HepG2 (cell line): Measurements from ENCODE around the gene UNC93A. TPM values are rescaled to one million over a fixed set of nuclear protein-coding genes. Genes with fewer than 3 reads are reported as not detected.

ENCODE experiments used
- AGO1 ChIP-seq: fragments of 200-400 bp; formaldehyde crosslinking; IDR thresholded peaks from 2 replicates; pipeline ENCODE4 v1.6.1; 2017; ENCODE audit warnings: mild to moderate bottlenecking, low read depth, low read length, moderate library complexity; ENCODE audit not compliant: poor library complexity, severe bottlenecking
- EZH2 ChIP-seq: conservative IDR thresholded peaks from 2 replicates; pipeline ENCODE4 v1.6.1; 2012; ENCODE audit warnings: mild to moderate bottlenecking, low read depth, low read length, moderate library complexity
- FOXC1 ChIP-seq: sonication (generic); formaldehyde crosslinking; IDR thresholded peaks from 2 replicates; pipeline ENCODE4 v1.8.0; 2022; ENCODE audit warnings: mild to moderate bottlenecking, missing genetic modification reagents, borderline replicate concordance
- HNRNPUL1 ChIP-seq: fragments of 200-400 bp; formaldehyde crosslinking; IDR thresholded peaks from 2 replicates; pipeline ENCODE4 v1.6.1; 2017; ENCODE audit warnings: low read depth, mild to moderate bottlenecking, low read length, moderate library complexity
- HOXA3 ChIP-seq: sonication (generic); formaldehyde crosslinking; IDR thresholded peaks from 2 replicates; pipeline ENCODE4 v1.5.0; 2020; ENCODE audit warnings: missing genetic modification reagents
- JARID2 ChIP-seq: sonication (generic); formaldehyde crosslinking; IDR thresholded peaks from 2 replicates; pipeline ENCODE4 v1.8.1; 2023; ENCODE audit warnings: missing genetic modification reagents, inconsistent platforms; ENCODE audit not compliant: insufficient replicate concordance
- KDM3A ChIP-seq: IDR thresholded peaks from 2 replicates; pipeline ENCODE4 v1.6.1; 2018; ENCODE audit warnings: low read depth, missing compliant biosample characterization
- MED1 ChIP-seq: sonication (generic); formaldehyde crosslinking; IDR thresholded peaks from 2 replicates; pipeline ENCODE4 v1.4.0; 2020; ENCODE audit warnings: missing genetic modification reagents
- THAP7 ChIP-seq: sonication (generic); formaldehyde crosslinking; IDR thresholded peaks from 2 replicates; pipeline ENCODE4 v1.8.1; 2023; ENCODE audit warnings: mild to moderate bottlenecking, missing genetic modification reagents
- polyA plus RNA-seq, 8 experiments: library from polyadenylated mRNA; depleted of rRNA in 3 of 8; stranded (reverse) in 7 of 8; unstranded in 1 of 8; fragments of >200 nt; fragmentation: Illumina TruSeq in 4 of 8; extraction: Trizol in 4 of 8; gene quantifications; 2 replicates each; pipeline versions ENCODE4 v1.2.1 to v1.2.3, GENCODE V29; 2011 to 2016; ENCODE audit warnings: low read depth in 4 of 8, missing spikeins in 1 of 8, mixed read lengths in 1 of 8; ENCODE audit not compliant: insufficient read depth in 1 of 8
- total RNA-seq, 5 experiments: library from RNA; depleted of rRNA; stranded (reverse); fragments of >200 nt; fragmentation: Illumina TruSeq; extraction: Trizol; gene quantifications; 2 replicates each; pipeline ENCODE4 v1.2.3, GENCODE V29; 2016; ENCODE audit warnings: low read depth in 1 of 5
- TF ChIP-seq, protein P1 (sequence below): sonication (generic); formaldehyde crosslinking; IDR thresholded peaks from 2 replicates; pipeline ENCODE4 v1.5.0; 2020; ENCODE audit warnings: mild to moderate bottlenecking, missing genetic modification reagents
- TF ChIP-seq, protein P2 (sequence below): sonication (generic); formaldehyde crosslinking; IDR thresholded peaks from 2 replicates; pipeline ENCODE4 v1.4.0; 2020; ENCODE audit warnings: missing genetic modification reagents, borderline replicate concordance
- TF ChIP-seq, protein P3 (sequence below): sonication (generic); formaldehyde crosslinking; IDR thresholded peaks from 2 replicates; pipeline ENCODE4 v1.5.1; 2020; ENCODE audit warnings: mild to moderate bottlenecking, missing genetic modification reagents, moderate library complexity
- TF ChIP-seq, protein P4 (sequence below): sonication (generic); formaldehyde crosslinking; IDR thresholded peaks from 2 replicates; pipeline ENCODE4 v1.4.0; 2020; ENCODE audit warnings: mild to moderate bottlenecking, missing genetic modification reagents

The UNC93A gene
- total and polyA plus RNA-seq, 2 of the 13 experiments (the other 11 are each of a cell fraction or from before 2014, with no cell fraction given): 11.0 to 42.7 TPM

- TF ChIP-seq, protein P1, sequence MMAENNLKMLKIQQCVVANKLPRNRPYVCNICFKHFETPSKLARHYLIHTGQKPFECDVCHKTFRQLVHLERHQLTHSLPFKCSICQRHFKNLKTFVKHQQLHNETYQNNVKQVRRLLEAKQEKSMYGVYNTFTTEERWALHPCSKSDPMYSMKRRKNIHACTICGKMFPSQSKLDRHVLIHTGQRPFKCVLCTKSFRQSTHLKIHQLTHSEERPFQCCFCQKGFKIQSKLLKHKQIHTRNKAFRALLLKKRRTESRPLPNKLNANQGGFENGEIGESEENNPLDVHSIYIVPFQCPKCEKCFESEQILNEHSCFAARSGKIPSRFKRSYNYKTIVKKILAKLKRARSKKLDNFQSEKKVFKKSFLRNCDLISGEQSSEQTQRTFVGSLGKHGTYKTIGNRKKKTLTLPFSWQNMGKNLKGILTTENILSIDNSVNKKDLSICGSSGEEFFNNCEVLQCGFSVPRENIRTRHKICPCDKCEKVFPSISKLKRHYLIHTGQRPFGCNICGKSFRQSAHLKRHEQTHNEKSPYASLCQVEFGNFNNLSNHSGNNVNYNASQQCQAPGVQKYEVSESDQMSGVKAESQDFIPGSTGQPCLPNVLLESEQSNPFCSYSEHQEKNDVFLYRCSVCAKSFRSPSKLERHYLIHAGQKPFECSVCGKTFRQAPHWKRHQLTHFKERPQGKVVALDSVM: no peak
- TF ChIP-seq HOXA3 (CRISPR knock-in tag) (peak; percentile 85), MED1 (CRISPR knock-in tag) (peak; percentile 41; the same call in 1 of the 2 replicates), KDM3A (peak; percentile 47; the same call in 1 of the 2 replicates), EZH2 (no peak), HNRNPUL1 (no peak), AGO1 (no peak), THAP7 (0 out of 2 replicates have a peak, but pooled peaks have one; percentile 37), JARID2 (CRISPR knock-in tag) (no peak), FOXC1 (CRISPR knock-in tag) (no peak)
- TF ChIP-seq, protein P2, sequence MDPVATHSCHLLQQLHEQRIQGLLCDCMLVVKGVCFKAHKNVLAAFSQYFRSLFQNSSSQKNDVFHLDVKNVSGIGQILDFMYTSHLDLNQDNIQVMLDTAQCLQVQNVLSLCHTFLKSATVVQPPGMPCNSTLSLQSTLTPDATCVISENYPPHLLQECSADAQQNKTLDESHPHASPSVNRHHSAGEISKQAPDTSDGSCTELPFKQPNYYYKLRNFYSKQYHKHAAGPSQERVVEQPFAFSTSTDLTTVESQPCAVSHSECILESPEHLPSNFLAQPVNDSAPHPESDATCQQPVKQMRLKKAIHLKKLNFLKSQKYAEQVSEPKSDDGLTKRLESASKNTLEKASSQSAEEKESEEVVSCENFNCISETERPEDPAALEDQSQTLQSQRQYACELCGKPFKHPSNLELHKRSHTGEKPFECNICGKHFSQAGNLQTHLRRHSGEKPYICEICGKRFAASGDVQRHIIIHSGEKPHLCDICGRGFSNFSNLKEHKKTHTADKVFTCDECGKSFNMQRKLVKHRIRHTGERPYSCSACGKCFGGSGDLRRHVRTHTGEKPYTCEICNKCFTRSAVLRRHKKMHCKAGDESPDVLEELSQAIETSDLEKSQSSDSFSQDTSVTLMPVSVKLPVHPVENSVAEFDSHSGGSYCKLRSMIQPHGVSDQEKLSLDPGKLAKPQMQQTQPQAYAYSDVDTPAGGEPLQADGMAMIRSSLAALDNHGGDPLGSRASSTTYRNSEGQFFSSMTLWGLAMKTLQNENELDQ (CRISPR knock-in tag): no peak
- TF ChIP-seq, protein P3, sequence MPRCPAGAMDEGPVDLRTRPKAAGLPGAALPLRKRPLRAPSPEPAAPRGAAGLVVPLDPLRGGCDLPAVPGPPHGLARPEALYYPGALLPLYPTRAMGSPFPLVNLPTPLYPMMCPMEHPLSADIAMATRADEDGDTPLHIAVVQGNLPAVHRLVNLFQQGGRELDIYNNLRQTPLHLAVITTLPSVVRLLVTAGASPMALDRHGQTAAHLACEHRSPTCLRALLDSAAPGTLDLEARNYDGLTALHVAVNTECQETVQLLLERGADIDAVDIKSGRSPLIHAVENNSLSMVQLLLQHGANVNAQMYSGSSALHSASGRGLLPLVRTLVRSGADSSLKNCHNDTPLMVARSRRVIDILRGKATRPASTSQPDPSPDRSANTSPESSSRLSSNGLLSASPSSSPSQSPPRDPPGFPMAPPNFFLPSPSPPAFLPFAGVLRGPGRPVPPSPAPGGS (CRISPR knock-in tag): no peak
- TF ChIP-seq, protein P4, sequence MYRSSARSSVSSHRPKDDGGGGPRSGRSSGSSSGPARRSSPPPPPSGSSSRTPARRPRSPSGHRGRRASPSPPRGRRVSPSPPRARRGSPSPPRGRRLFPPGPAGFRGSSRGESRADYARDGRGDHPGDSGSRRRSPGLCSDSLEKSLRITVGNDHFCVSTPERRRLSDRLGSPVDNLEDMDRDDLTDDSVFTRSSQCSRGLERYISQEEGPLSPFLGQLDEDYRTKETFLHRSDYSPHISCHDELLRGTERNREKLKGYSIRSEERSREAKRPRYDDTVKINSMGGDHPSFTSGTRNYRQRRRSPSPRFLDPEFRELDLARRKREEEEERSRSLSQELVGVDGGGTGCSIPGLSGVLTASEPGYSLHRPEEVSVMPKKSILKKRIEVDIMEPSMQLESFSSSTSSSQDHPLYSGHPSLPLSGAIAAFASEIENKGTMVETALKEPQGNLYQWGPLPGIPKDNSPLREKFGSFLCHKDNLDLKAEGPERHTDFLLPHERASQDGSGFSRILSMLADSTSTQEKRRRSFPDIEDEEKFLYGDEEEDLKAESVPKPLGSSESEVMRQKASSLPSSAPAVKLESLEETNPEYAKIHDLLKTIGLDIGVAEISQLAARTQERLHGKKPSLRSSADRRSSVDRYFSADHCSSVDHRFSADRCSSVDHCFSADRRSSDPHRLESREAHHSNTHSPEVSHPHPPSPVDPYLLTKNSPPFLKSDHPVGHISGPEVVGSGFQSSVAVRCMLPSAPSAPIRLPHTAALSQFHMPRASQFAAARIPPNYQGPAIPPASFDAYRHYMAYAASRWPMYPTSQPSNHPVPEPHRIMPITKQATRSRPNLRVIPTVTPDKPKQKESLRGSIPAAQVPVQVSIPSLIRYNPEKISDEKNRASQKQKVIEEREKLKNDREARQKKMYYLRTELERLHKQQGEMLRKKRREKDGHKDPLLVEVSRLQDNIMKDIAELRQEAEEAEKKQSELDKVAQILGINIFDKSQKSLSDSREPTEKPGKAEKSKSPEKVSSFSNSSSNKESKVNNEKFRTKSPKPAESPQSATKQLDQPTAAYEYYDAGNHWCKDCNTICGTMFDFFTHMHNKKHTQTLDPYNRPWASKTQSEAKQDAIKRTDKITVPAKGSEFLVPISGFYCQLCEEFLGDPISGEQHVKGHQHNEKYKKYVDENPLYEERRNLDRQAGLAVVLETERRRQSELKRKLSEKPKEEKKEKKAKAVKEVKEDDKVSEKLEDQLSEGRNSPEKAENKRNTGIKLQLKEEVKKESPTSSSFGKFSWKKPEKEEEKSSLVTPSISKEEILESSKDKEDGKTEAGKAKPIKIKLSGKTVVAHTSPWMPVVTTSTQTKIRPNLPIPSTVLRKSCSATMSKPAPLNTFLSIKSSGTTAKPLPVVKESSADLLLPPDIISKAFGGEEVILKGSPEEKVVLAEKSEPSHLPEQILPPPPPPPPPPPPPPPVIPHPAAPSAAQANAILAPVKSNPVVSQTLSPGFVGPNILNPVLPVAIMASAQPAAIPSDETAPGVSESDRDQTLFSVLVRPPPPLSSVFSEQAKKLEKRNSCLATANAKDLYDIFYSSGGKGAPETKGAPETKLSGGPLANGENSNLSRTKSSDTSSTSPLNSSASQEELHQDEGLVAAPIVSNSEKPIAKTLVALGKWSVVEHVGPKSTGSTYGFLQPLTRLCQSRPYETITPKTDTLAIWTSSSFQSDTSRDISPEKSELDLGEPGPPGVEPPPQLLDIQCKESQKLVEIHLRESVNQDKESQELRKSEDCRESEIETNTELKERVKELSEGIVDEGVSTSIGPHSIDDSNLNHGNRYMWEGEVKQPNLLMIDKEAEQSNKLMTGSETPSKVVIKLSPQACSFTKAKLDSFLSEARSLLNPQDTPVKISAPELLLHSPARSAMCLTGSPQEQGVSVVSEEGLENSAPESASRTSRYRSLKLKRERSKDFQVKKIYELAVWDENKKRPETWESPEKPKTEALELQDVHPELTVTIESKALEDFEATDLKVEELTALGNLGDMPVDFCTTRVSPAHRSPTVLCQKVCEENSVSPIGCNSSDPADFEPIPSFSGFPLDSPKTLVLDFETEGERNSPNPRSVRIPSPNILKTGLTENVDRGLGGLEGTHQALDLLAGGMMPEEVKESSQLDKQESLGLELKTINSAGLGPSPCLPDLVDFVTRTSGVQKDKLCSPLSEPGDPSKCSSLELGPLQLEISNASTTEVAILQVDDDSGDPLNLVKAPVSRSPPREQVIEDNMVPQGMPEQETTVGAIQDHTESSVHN (CRISPR knock-in tag): no peak
Observed at GRCh38 chr6:167291623-167292300, 647 bp downstream of the UNC93A start (continued).
